ENCODE results near the gene USP31.
A peak's percentile ranks its signal among the peaks of the same experiment; 100 is the strongest.

Gene USP31

GRCh38 chr16:23064639-23065038 lies 84.6 kb downstream of the USP31 start:
- no peak for DNase-seq (ENCODE audit: low read depth, low spot score)

GRCh38 chr16:23062524-23062923 lies 86.7 kb downstream of the USP31 start:
- DNase-seq (ENCODE audit: low read depth, low spot score), result no peak

- DNase-seq (ENCODE audit: low read depth, low spot score), result no peak
Observed at GRCh38 chr16:23061669-23062068, 87.6 kb downstream of the USP31 start.

GRCh38 chr16:23060458-23061320 lies 88.6 kb downstream of the USP31 start:
- DNase-seq (ENCODE audit: low read depth, low spot score), result peak; percentile 61

GRCh38 chr16:23059433-23059832 lies 89.8 kb downstream of the USP31 start:
- no peak for DNase-seq (ENCODE audit: low read depth, low spot score)

- DNase-seq (ENCODE audit: low read depth, low spot score), result no peak
Observed at GRCh38 chr16:23058576-23058975, 90.7 kb downstream of the USP31 start.

- DNase-seq (ENCODE audit: low read depth, low spot score), result no peak
Observed at GRCh38 chr16:23057013-23057596, 92.1 kb downstream of the USP31 start.

- no peak for DNase-seq (ENCODE audit: low read depth, low spot score)
Observed at GRCh38 chr16:23055481-23055880, 93.8 kb downstream of the USP31 start.

- no peak for DNase-seq (ENCODE audit: low read depth, low spot score)
Observed at GRCh38 chr16:23052908-23053580, 96.2 kb downstream of the USP31 start.

- no peak for DNase-seq (ENCODE audit: low read depth, low spot score)
Observed at GRCh38 chr16:23052221-23052620, 97.0 kb downstream of the USP31 start.

- DNase-seq (ENCODE audit: low read depth, low spot score), result no peak
Observed at GRCh38 chr16:23051587-23051986, 97.7 kb downstream of the USP31 start.

GRCh38 chr16:23048164-23048563 lies 101.1 kb downstream of the USP31 start:
- DNase-seq (ENCODE audit: low read depth, low spot score), result no peak

GRCh38 chr16:23045025-23045424 lies 104.2 kb downstream of the USP31 start:
- no peak for DNase-seq (ENCODE audit: low read depth, low spot score)

GRCh38 chr16:23040246-23040645 lies 109.0 kb downstream of the USP31 start:
- no peak for DNase-seq (ENCODE audit: low read depth, low spot score)

- no peak for DNase-seq (ENCODE audit: low read depth, low spot score)
Observed at GRCh38 chr16:23039118-23039517, 110.1 kb downstream of the USP31 start.

GRCh38 chr16:23035240-23035639 lies 114.0 kb downstream of the USP31 start:
- no peak for DNase-seq (ENCODE audit: low read depth, low spot score)

- DNase-seq (ENCODE audit: low read depth, low spot score), result no peak
Observed at GRCh38 chr16:23031508-23032098, 117.6 kb downstream of the USP31 start.

GRCh38 chr16:23029733-23030420 lies 119.4 kb downstream of the USP31 start:
- no peak for DNase-seq (ENCODE audit: low read depth, low spot score)

GRCh38 chr16:23027386-23027785 lies 121.9 kb downstream of the USP31 start:
- DNase-seq (ENCODE audit: low read depth, low spot score), result no peak

GRCh38 chr16:23026784-23027362 lies 122.4 kb downstream of the USP31 start:
- peak; percentile 1 for DNase-seq (ENCODE audit: low read depth, low spot score)

- DNase-seq (ENCODE audit: low read depth, low spot score), result no peak
Observed at GRCh38 chr16:23025692-23026307, 123.5 kb downstream of the USP31 start.
